HEK293T (cell line): ENCODE measurements around the gene LRBA.
"Not testable (repeated sequence)": the region's sequence is repeated elsewhere in the genome, so short reads cannot be mapped to it uniquely, and the experiment has no call there.

Experiments used
- CTCF ChIA-PET: fragments of 350-600 bp; formaldehyde crosslinking; extraction: SDS; loops from one replicate; lab custom pipeline; 2021; ENCODE audit warnings: antibody characterized with exemption, inconsistent platforms; lab: Yijun Ruan, JAX
- POLR2A ChIA-PET: fragments of 350-600 bp; formaldehyde crosslinking; extraction: SDS; loops from one replicate; lab custom pipeline; 2020; ENCODE audit warnings: antibody characterized with exemption, inconsistent platforms; lab: Yijun Ruan, JAX
- DNase-seq: peaks from one replicate; pipeline ENCODE4 v3.0.0; 2012; ENCODE audit warnings: mixed read lengths; ENCODE audit errors: extremely low spot score
- ARNT ChIP-seq: fragments of 450-650 bp; IDR thresholded peaks from 2 replicates; pipeline ENCODE4 v1.6.1; 2017; ENCODE audit warnings: mild to moderate bottlenecking
- BHLHE40 ChIP-seq: fragments of 450-650 bp; IDR thresholded peaks from 2 replicates; pipeline ENCODE4 v1.6.1; 2016; ENCODE audit warnings: mild to moderate bottlenecking, moderate library complexity, borderline replicate concordance
- CTBP1 ChIP-seq: fragments of 450-650 bp; IDR thresholded peaks from 2 replicates; pipeline ENCODE4 v1.6.1; 2016; ENCODE audit warnings: borderline replicate concordance
- ELF4 ChIP-seq: fragments of 450-650 bp; IDR thresholded peaks from 2 replicates; pipeline ENCODE4 v1.6.1; 2017; ENCODE audit warnings: antibody characterized with exemption
- FOXA1 ChIP-seq: fragments of 450-650 bp; IDR thresholded peaks from 2 replicates; pipeline ENCODE4 v1.6.1; 2016; ENCODE audit warnings: mild to moderate bottlenecking
- FOXK2 ChIP-seq: fragments of 450-650 bp; IDR thresholded peaks from 2 replicates; pipeline ENCODE4 v1.6.1; 2016; ENCODE audit warnings: mild to moderate bottlenecking
- FOXM1 ChIP-seq: fragments of 450-650 bp; IDR thresholded peaks from 2 replicates; pipeline ENCODE4 v1.6.1; 2017; ENCODE audit warnings: mild to moderate bottlenecking, borderline replicate concordance
- HDGF ChIP-seq: fragments of 450-650 bp; IDR thresholded peaks from 2 replicates; pipeline ENCODE4 v1.6.1; 2017; ENCODE audit warnings: antibody characterized with exemption, borderline replicate concordance
- L3MBTL2 ChIP-seq: fragments of 450-650 bp; conservative IDR thresholded peaks from 2 replicates; pipeline ENCODE4 v1.6.1; 2016; ENCODE audit warnings: mild to moderate bottlenecking
- LEF1 ChIP-seq: fragments of 450-650 bp; IDR thresholded peaks from 2 replicates; pipeline ENCODE4 v1.6.1; 2017; ENCODE audit warnings: mild to moderate bottlenecking, borderline replicate concordance
- NFRKB ChIP-seq: fragments of 450-650 bp; IDR thresholded peaks from 2 replicates; pipeline ENCODE4 v1.6.1; 2016; ENCODE audit warnings: mild to moderate bottlenecking, moderate library complexity
- SP1 ChIP-seq: fragments of 450-650 bp; IDR thresholded peaks from 2 replicates; pipeline ENCODE4 v1.6.1; 2017
- SUZ12 ChIP-seq: fragments of 450-650 bp; IDR thresholded peaks from 2 replicates; pipeline ENCODE4 v1.6.1; 2016; ENCODE audit warnings: mild to moderate bottlenecking
- TARDBP ChIP-seq: fragments of 450-650 bp; IDR thresholded peaks from 2 replicates; pipeline ENCODE4 v1.6.1; 2016
- ZNF384 ChIP-seq: fragments of 450-650 bp; IDR thresholded peaks from 2 replicates; pipeline ENCODE4 v1.6.1; 2016
- TF ChIP-seq, protein P1 (sequence below): fragments of 450-650 bp; IDR thresholded peaks from 2 replicates; pipeline ENCODE4 v1.6.1; 2016

LRBA gene

DNA sequence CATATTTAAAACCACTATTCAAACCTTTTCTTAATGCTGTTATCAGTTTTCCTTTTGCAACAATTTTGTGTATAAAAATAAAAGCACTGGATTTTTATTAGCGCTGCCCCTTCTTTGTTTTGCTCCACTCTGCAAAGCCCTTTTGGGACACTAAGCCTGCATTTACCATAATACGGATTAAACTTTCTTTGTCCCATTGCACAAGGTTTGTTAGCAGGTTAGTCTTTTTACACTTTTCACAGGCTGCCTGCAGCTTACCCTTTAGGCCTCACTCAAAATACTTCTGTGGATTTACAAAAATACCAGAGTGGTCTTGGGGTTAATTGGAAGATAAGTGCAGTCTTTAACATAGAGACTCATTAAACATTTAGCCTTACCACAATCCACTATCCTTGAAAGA lies 468.8 kb downstream of the LRBA start:
- no peak for TF ChIP-seq L3MBTL2
- TF ChIP-seq HDGF: no peak
- TF ChIP-seq BHLHE40: no peak
- no peak for TF ChIP-seq ZNF384
- TF ChIP-seq LEF1: no peak
- TF ChIP-seq ELF4: no peak
- no peak for TF ChIP-seq FOXK2
- no peak for TF ChIP-seq SUZ12
- TF ChIP-seq, protein P1, sequence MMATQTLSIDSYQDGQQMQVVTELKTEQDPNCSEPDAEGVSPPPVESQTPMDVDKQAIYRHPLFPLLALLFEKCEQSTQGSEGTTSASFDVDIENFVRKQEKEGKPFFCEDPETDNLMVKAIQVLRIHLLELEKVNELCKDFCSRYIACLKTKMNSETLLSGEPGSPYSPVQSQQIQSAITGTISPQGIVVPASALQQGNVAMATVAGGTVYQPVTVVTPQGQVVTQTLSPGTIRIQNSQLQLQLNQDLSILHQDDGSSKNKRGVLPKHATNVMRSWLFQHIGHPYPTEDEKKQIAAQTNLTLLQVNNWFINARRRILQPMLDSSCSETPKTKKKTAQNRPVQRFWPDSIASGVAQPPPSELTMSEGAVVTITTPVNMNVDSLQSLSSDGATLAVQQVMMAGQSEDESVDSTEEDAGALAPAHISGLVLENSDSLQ: no peak
- no peak for TF ChIP-seq FOXM1
- TF ChIP-seq TARDBP: no peak
- TF ChIP-seq FOXA1: no peak
- TF ChIP-seq ARNT: no peak
- no peak for TF ChIP-seq NFRKB
- TF ChIP-seq SP1: no peak
- no peak for TF ChIP-seq CTBP1
- ChIA-PET CTCF (no interaction called here), POLR2A (no interaction called here)
- no peak for DNase-seq

DNA sequence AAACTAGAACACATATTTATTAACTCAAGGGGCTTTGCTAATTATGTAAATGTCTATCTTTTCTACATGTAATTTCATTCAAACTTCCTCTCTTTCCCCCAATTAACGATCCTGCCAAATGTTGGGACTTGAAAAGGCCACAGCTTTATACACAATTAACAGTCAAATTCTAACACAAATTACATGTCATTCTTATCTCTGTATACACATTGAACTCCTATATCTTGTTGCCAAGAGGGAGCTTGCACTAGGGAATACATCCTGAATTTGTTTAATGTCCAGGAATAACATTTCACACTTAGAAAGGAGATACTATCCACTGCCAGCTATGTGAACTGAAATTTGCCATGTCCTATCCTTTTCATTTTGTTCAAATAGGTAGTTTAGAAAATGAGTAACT lies 472.0 kb downstream of the LRBA start:
- no peak for TF ChIP-seq FOXK2
- no peak for TF ChIP-seq SUZ12
- TF ChIP-seq ELF4: no peak
- TF ChIP-seq FOXA1: no peak
- TF ChIP-seq BHLHE40: no peak
- ChIA-PET CTCF (no interaction called here), POLR2A (no interaction called here)
- no peak for DNase-seq

DNA sequence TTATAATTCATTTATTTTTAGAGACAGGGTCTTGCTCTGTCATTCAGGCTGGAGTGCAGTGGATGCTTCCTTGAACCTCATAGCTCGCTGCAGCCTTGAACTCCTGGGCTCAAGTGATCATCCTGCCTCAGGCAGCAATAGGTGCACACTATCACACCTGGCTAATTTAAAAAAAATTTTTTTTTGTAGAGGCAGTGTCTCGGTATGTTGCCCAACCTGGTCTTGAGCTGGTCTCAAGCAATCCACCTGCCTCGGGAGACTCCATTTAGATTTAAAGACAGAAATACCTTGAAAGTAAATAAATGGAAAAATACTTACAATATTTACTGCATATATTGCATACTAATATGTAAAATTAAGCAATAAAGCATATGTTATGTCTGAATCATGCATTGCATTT lies 473.4 kb downstream of the LRBA start:
- TF ChIP-seq BHLHE40 (no peak), ARNT (no peak), CTBP1 (no peak), SUZ12 (no peak)
- TF ChIP-seq, protein P1: no peak
- ChIA-PET POLR2A (no interaction called here), CTCF (no interaction called here)
- no peak for DNase-seq

DNA sequence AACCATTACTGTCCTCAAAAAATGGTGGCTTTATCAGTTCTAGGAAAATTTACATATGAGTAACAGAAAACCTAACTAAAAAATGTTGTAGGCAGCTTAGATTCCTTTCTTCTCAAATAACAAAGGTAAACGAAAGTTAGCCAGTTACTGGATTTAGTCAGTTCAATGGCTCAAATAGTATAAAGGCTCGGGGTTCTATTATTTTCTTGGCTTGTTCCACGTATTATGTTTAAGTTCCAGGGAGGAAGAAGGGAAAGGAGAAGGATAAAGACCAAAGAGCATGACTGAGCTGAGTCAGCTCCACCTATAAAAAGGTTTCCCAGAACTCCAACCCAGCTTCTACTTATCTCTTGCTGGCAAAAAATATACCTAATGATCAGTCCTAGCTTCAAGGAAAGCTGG lies 474.1 kb downstream of the LRBA start:
- no peak for DNase-seq
- CTCF ChIA-PET: no interaction called here
- TF ChIP-seq FOXM1 (no peak), ELF4 (no peak), L3MBTL2 (no peak), NFRKB (no peak), HDGF (no peak), FOXA1 (no peak), BHLHE40 (no peak), CTBP1 (no peak), SP1 (no peak), FOXK2 (no peak), SUZ12 (no peak), ARNT (no peak), LEF1 (no peak), TARDBP (no peak), ZNF384 (no peak)
- TF ChIP-seq, protein P1: no peak

DNA sequence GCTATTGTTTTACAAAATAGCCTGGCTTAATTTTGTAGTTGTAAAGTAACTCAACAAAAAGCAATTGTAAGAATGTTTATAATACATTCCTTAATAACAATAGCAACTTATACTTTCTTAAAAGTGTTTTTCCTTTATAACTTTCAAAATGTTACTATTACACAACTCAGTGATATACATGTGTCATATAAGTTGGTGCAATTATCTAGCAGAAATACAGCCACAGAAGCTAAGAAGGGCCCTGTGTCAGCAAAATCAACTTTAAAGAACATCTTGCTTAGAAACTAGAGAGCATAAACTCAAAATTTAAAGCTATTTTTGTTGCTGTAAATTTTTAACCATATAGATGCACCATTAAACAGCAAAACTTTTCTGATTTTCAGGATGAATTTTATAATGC lies 474.5 kb downstream of the LRBA start:
- POLR2A ChIA-PET: no interaction called here
- CTCF ChIA-PET: no interaction called here
- TF ChIP-seq ARNT (no peak), SP1 (no peak), ZNF384 (no peak), FOXA1 (no peak), BHLHE40 (no peak), CTBP1 (no peak), LEF1 (no peak), NFRKB (no peak), SUZ12 (no peak)
- TF ChIP-seq, protein P1: no peak
- no peak for DNase-seq

More for the DNA sequence above, 474.1 kb downstream of the LRBA start:
- POLR2A ChIA-PET: no interaction called here

DNA sequence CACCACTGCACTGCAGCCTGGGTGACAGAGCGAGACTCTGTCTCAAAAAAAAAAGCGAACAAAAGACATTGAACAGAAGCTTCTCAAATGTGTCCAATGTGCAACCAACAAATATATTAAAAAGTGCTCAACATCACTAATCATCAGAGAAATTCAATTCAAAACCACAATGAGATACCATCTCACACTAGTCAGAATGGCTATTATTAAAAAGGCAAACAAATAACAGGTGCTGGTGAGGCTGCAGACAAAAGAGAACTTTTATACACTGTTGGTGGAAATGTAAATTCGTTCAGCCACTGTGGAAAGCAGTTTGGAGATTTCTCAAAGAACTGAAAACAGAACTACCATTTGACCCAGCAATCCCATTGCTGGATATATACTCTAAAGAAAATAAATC lies 477.2 kb downstream of the LRBA start:
- CTCF ChIA-PET, POLR2A ChIA-PET, DNase-seq: not testable (repeated sequence)

DNA sequence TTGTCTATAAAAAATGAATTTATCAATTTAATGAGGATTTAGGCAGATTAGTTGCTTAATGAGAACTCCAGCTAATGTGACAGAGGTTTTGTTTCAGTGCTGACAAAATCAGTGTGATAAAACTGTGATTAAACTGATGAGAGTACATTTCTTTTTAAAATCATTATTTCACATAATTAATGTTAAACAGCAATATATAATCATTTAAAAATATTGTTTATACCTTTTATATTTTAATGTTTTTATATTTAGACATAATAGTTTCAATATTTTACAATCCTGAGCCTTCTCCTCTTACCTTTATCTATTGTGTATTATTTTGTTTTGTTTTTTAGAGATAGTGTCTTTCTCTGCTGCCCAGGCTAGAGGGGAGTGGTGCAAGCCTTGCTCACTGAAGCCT lies 480.3 kb downstream of the LRBA start:
- POLR2A ChIA-PET: no interaction called here
- TF ChIP-seq FOXA1: no peak
- no peak for TF ChIP-seq ELF4
- no peak for TF ChIP-seq NFRKB
- no peak for TF ChIP-seq BHLHE40
- no peak for TF ChIP-seq LEF1
- TF ChIP-seq ZNF384: no peak
- TF ChIP-seq SUZ12: no peak
- no peak for TF ChIP-seq HDGF
- no peak for TF ChIP-seq FOXK2
- TF ChIP-seq FOXM1: no peak
- TF ChIP-seq ARNT: no peak
- TF ChIP-seq CTBP1: no peak
- no peak for TF ChIP-seq L3MBTL2
- no peak for TF ChIP-seq SP1
- CTCF ChIA-PET: no interaction called here
- no peak for DNase-seq
